ENCODE measurements around the gene CCDC183.

CCDC183 gene

GRCh38 chr9:136847826-136848392, 51.8 kb downstream of the CCDC183 start:
- peak; percentile 21 to 56 (median 36) for DNase-seq (ENCODE audit: low read depth in 3 of 3, low spot score in 1 of 3)

- no peak for DNase-seq (ENCODE audit: low read depth in 3 of 3, low spot score in 1 of 3)
These were observed 52.4 kb downstream of the CCDC183 start for GRCh38 chr9:136848393-136849037.

- peak; percentile 88 to 92 (median 90) for DNase-seq (ENCODE audit: low read depth in 3 of 3, low spot score in 1 of 3)
These were observed 53.2 kb downstream of the CCDC183 start, which contains the start of gene PHPT1 for GRCh38 chr9:136849038-136849959. Gene PHPT1 (plus strand): TSS chr9:136849409. CDS start chr9:136849431, 22 bp downstream.

- DNase-seq (ENCODE audit: low read depth in 3 of 3, low spot score in 1 of 3), result no peak
These were observed 54.1 kb downstream of the CCDC183 start for GRCh38 chr9:136849960-136850865.

- no peak for DNase-seq (ENCODE audit: low read depth in 3 of 3, low spot score in 1 of 3)
These were observed 55.0 kb downstream of the CCDC183 start for GRCh38 chr9:136850866-136851775.

GRCh38 chr9:136851941-136852663, 56.0 kb downstream of the CCDC183 start, which contains the start of gene MAMDC4:
Gene MAMDC4 (plus strand): TSS chr9:136852346. CDS start chr9:136852417, 71 bp downstream.
- no peak for DNase-seq (ENCODE audit: low read depth in 3 of 3, low spot score in 1 of 3)

- DNase-seq (ENCODE audit: low read depth in 3 of 3, low spot score in 1 of 3), result no peak
These were observed 56.8 kb downstream of the CCDC183 start for GRCh38 chr9:136852664-136853595.

GRCh38 chr9:136853596-136854112, 57.5 kb downstream of the CCDC183 start:
- no peak for DNase-seq (ENCODE audit: low read depth in 3 of 3, low spot score in 1 of 3)

GRCh38 chr9:136854113-136854841, 58.1 kb downstream of the CCDC183 start:
- DNase-seq (ENCODE audit: low read depth in 3 of 3, low spot score in 1 of 3), result no peak

- no peak for DNase-seq (ENCODE audit: low read depth in 3 of 3, low spot score in 1 of 3)
These were observed 58.8 kb downstream of the CCDC183 start for GRCh38 chr9:136854842-136855460.

- no peak for DNase-seq (ENCODE audit: low read depth in 3 of 3, low spot score in 1 of 3)
These were observed 59.4 kb downstream of the CCDC183 start for GRCh38 chr9:136855461-136856078.

GRCh38 chr9:136856079-136856476, 59.9 kb downstream of the CCDC183 start:
- no peak for DNase-seq (ENCODE audit: low read depth in 3 of 3, low spot score in 1 of 3)

GRCh38 chr9:136856541-136857141, 60.5 kb downstream of the CCDC183 start:
- DNase-seq (ENCODE audit: low read depth in 3 of 3, low spot score in 1 of 3), result no peak

GRCh38 chr9:136857166-136857565, 61.0 kb downstream of the CCDC183 start:
- no peak for DNase-seq (ENCODE audit: low read depth in 3 of 3, low spot score in 1 of 3)
